Keratinocyte (primary cell): ENCODE data around the gene PPP2R5C. TPM values are rescaled to one million over a fixed set of nuclear protein-coding genes. Genes with fewer than 3 reads are reported as not detected.

ENCODE experiments used
- DNase-seq: peaks from one replicate; pipeline ENCODE4 v3.0.0-alpha.2; 2011; ENCODE audit warnings: low read depth, missing footprints, low spot score
- FAIRE-seq: peaks from 2 replicates; lab custom pipeline; 2011; peaks lifted over from hg19 to GRCh38; lab: Jason Lieb, UNC
- H2AFZ ChIP-seq: 2 replicates; pipeline ENCODE4 v1.6.0; 2012; ENCODE audit warnings: low read length, control low read depth, inconsistent platforms; ENCODE audit not compliant: control insufficient read depth
- H3K27ac ChIP-seq: 2 replicates; pipeline ENCODE4 v1.5.1; 2011; ENCODE audit warnings: low read length; ENCODE audit not compliant: control insufficient read depth, insufficient read depth
- H3K27me3 ChIP-seq: 3 replicates; pipeline ENCODE4 v1.6.0; 2011; ENCODE audit warnings: low read length; ENCODE audit not compliant: control insufficient read depth, insufficient read depth; ENCODE audit errors: extremely low read depth
- H3K36me3 ChIP-seq, 2 experiments: 2 replicates in 1 of 2; 3 replicates in 1 of 2; pipeline ENCODE4 v1.5.1; 2011; ENCODE audit warnings: low read length in 2 of 2, mild to moderate bottlenecking in 1 of 2; ENCODE audit not compliant: control insufficient read depth in 2 of 2, insufficient read depth in 2 of 2; ENCODE audit errors: extremely low read depth in 1 of 2
- H3K4me1 ChIP-seq: 3 replicates; pipeline ENCODE4 v1.5.1; 2011; ENCODE audit warnings: low read length; ENCODE audit not compliant: control insufficient read depth, insufficient read depth; ENCODE audit errors: extremely low read depth
- H3K4me2 ChIP-seq: 3 replicates; pipeline ENCODE4 v1.6.0; 2011; ENCODE audit warnings: low read depth, low read length; ENCODE audit not compliant: control insufficient read depth, insufficient read depth; ENCODE audit errors: extremely low read depth
- H3K4me3 ChIP-seq, 3 experiments: fragments of 200-600 bp in 1 of 3; sonication (generic) in 1 of 3; 2 replicates in 2 of 3; 3 replicates in 1 of 3; pipeline ENCODE4 v1.5.1; 2011 to 2016; ENCODE audit warnings: low read length in 3 of 3, mild to moderate bottlenecking in 3 of 3, control low read depth in 2 of 3, inconsistent platforms in 1 of 3, low read depth in 1 of 3, mixed read lengths in 1 of 3, mixed run types in 1 of 3, moderate library complexity in 1 of 3; ENCODE audit not compliant: control insufficient read depth in 2 of 3, insufficient read depth in 2 of 3; ENCODE audit errors: extremely low read depth in 1 of 3
- H3K79me2 ChIP-seq: 2 replicates; pipeline ENCODE4 v1.6.0; 2012; ENCODE audit warnings: low read length; ENCODE audit not compliant: control insufficient read depth, insufficient read depth
- H3K9ac ChIP-seq: 3 replicates; pipeline ENCODE4 v1.6.0; 2011; ENCODE audit warnings: low read length; ENCODE audit not compliant: control insufficient read depth, insufficient read depth; ENCODE audit errors: extremely low read depth
- H3K9me1 ChIP-seq: 3 replicates; pipeline ENCODE4 v1.6.0; 2011; ENCODE audit warnings: low read length; ENCODE audit not compliant: control insufficient read depth, insufficient read depth; ENCODE audit errors: extremely low read depth
- H3K9me3 ChIP-seq: 2 replicates; pipeline ENCODE4 v1.5.1; 2012; ENCODE audit warnings: low read depth, low read length; ENCODE audit not compliant: control insufficient read depth
- H4K20me1 ChIP-seq: 3 replicates; pipeline ENCODE4 v1.6.0; 2011; ENCODE audit warnings: low read length; ENCODE audit not compliant: control insufficient read depth, insufficient read depth; ENCODE audit errors: extremely low read depth
- CTCF ChIP-seq, 3 experiments: IDR thresholded peaks in 1 of 3; conservative IDR thresholded peaks in 1 of 3; optimal IDR thresholded peaks in 1 of 3; 2 replicates in 2 of 3; 3 replicates in 1 of 3; pipeline versions ENCODE3 to v1.5.1; 2011; ENCODE audit warnings: low read length in 3 of 3, mild to moderate bottlenecking in 3 of 3, moderate library complexity in 2 of 3, control low read depth in 1 of 3, inconsistent platforms in 1 of 3; ENCODE audit not compliant: insufficient read depth in 2 of 3; ENCODE audit errors: extremely low read depth in 1 of 3
- EZH2 ChIP-seq: IDR thresholded peaks from one replicate; pipeline ENCODE4 v1.6.1; 2012; ENCODE audit warnings: inconsistent platforms, mild to moderate bottlenecking, low read length, moderate library complexity
- dilution Hi-C: fragments of 300-500 bp; cut with MboI; formaldehyde crosslinking; loops from one replicate; pipeline ENCODE4 v1.7.0; 2020; ENCODE audit warnings: low sequenced_read_pairs; ENCODE audit not compliant: extremely low pct_ligation_motif_present
- polyA plus RNA-seq, 5 experiments: library from polyadenylated mRNA; depleted of rRNA in 3 of 5; stranded (reverse) in 3 of 5; stranded (forward) in 1 of 5; unstranded in 1 of 5; fragments of >200 nt; gene quantifications; 1 replicate in 1 of 5; 2 replicates in 3 of 5; 3 replicates in 1 of 5; pipeline versions ENCODE4 v1.2.1 to v1.2.3, GENCODE V29; 2011 to 2012; ENCODE audit warnings: missing spikeins in 2 of 5, low read depth in 1 of 5, low replicate concordance in 1 of 5

The PPP2R5C gene
- polyA plus RNA-seq, 1 donor (not counting 4 experiments of a cell fraction or from before 2014, with no cell fraction given), result 105 TPM

GRCh38 chr14:101957406-101958234 is 196.1 kb downstream of the PPP2R5C start:
- FAIRE-seq (no peak), DNase-seq (no peak)
- no peak overlapping the region for H3K4me2 ChIP-seq
- no peaks in the 10 kb centered on the region for H4K20me1 ChIP-seq
- no peak for TF ChIP-seq EZH2
- TF ChIP-seq CTCF (optimal IDR thresholded peaks at IDR 0.05 in 1 of 3, IDR thresholded peaks at IDR 0.05 in 1 of 3, conservative IDR thresholded peaks at IDR 0.05 in 1 of 3; ENCODE audit: extremely low read depth in 1 of 3, insufficient read depth in 2 of 3, low read length in 3 of 3), result no peak
- no peak overlapping the region for H3K9ac ChIP-seq
- no peak overlapping the region for H2AFZ ChIP-seq
- no peaks in the 10 kb centered on the region for H3K27me3 ChIP-seq
- H3K27ac ChIP-seq, result no peak overlapping the region
- H3K36me3 ChIP-seq, result no peaks in the 10 kb centered on the region
- H3K9me3 ChIP-seq, result no peaks in the 10 kb centered on the region
- no peaks in the 10 kb centered on the region for H3K79me2 ChIP-seq
- H3K4me3 ChIP-seq, result no peak overlapping the region
- dilution Hi-C loops, result no loop called here
- H3K9me1 ChIP-seq, result peaks cover 3% of the 10 kb centered on the region
- peaks cover 12% of the 10 kb centered on the region for H3K4me1 ChIP-seq

GRCh38 chr14:101958418-101959180 is 197.1 kb downstream of the PPP2R5C start:
- no peak overlapping the region for H3K27ac ChIP-seq
- no peak overlapping the region for H3K9ac ChIP-seq
- no peak for TF ChIP-seq EZH2
- TF ChIP-seq CTCF (optimal IDR thresholded peaks at IDR 0.05 in 1 of 3, IDR thresholded peaks at IDR 0.05 in 1 of 3, conservative IDR thresholded peaks at IDR 0.05 in 1 of 3; ENCODE audit: extremely low read depth in 1 of 3, insufficient read depth in 2 of 3, low read length in 3 of 3), result no peak
- H3K36me3 ChIP-seq, result no peaks in the 10 kb centered on the region
- H3K9me3 ChIP-seq, result no peaks in the 10 kb centered on the region
- H3K27me3 ChIP-seq, result no peaks in the 10 kb centered on the region
- H3K4me3 ChIP-seq, result no peak overlapping the region
- no peak overlapping the region for H3K4me2 ChIP-seq
- peaks cover 3% of the 10 kb centered on the region for H3K9me1 ChIP-seq
- FAIRE-seq (no peak), DNase-seq (no peak)
- H3K79me2 ChIP-seq, result no peaks in the 10 kb centered on the region
- dilution Hi-C loops, result no loop called here
- no peak overlapping the region for H2AFZ ChIP-seq
- no peaks in the 10 kb centered on the region for H4K20me1 ChIP-seq
- H3K4me1 ChIP-seq, result peaks cover 17% of the 10 kb centered on the region
